ENCODE measurements around the gene SYTL2.

GRCh38 chr11:85656777-85657176 is 154.2 kb downstream of the SYTL2 start:
- TF ChIP-seq POLR2AphosphoS5 (IDR thresholded peaks at IDR 0.05) (no peak), CTCF (IDR thresholded peaks at IDR 0.05 in 8 of 11, conservative IDR thresholded peaks at IDR 0.05 in 3 of 11) (no peak)
